DND-41 (cell line): ENCODE results near the gene HADHA.

Experiments used
- ATAC-seq: fragments of 200-7000 bp; cut with Tn5 transposase; 3 replicates; pipeline ENCODE4 v1.9.1; 2021; ENCODE audit warnings: low read depth; ENCODE audit not compliant: insufficient read depth
- DNase-seq: peaks from one replicate; pipeline ENCODE4 v3.0.0-alpha.2; 2020
- H2AFZ ChIP-seq: 2 replicates; pipeline ENCODE4 v1.6.0; 2012; ENCODE audit warnings: low read depth, low read length
- H3K27ac ChIP-seq: 2 replicates; pipeline ENCODE4 v1.5.1; 2012; ENCODE audit warnings: low read length, inconsistent platforms
- H3K27me3 ChIP-seq: fragments of 200-600 bp; sonication (generic); 2 replicates; pipeline ENCODE4 v1.6.0; 2012; ENCODE audit warnings: low read length, mild to moderate bottlenecking, inconsistent platforms; ENCODE audit not compliant: insufficient read depth, poor library complexity
- H3K36me3 ChIP-seq: 2 replicates; pipeline ENCODE4 v1.5.1; 2012; ENCODE audit warnings: low read length, inconsistent platforms; ENCODE audit not compliant: insufficient read depth
- H3K4me1 ChIP-seq: 2 replicates; pipeline ENCODE4 v1.5.1; 2012; ENCODE audit warnings: mild to moderate bottlenecking, low read length; ENCODE audit not compliant: insufficient read depth
- H3K4me2 ChIP-seq: 2 replicates; pipeline ENCODE4 v1.6.0; 2012; ENCODE audit warnings: mild to moderate bottlenecking, moderate library complexity, low read length, inconsistent platforms; ENCODE audit not compliant: insufficient read depth
- H3K4me3 ChIP-seq, 2 experiments: fragments of 200-600 bp in 1 of 2; shearing (Covaris generic) in 1 of 2; 2 replicates each; pipeline ENCODE4 v1.5.1; 2012 to 2016; ENCODE audit warnings: inconsistent platforms in 2 of 2, low read length in 2 of 2, mild to moderate bottlenecking in 2 of 2, low read depth in 1 of 2, moderate library complexity in 1 of 2
- H3K79me2 ChIP-seq: 2 replicates; pipeline ENCODE4 v1.6.0; 2012; ENCODE audit warnings: low read length, inconsistent platforms; ENCODE audit not compliant: insufficient read depth
- H3K9ac ChIP-seq: 2 replicates; pipeline ENCODE4 v1.6.0; 2012; ENCODE audit warnings: low read depth, mild to moderate bottlenecking, inconsistent platforms, low read length, moderate library complexity
- H3K9me3 ChIP-seq: 2 replicates; pipeline ENCODE4 v1.5.1; 2012; ENCODE audit warnings: low read length, moderate library complexity, mild to moderate bottlenecking, inconsistent platforms; ENCODE audit not compliant: insufficient read depth, severe bottlenecking
- H4K20me1 ChIP-seq: 2 replicates; pipeline ENCODE4 v1.6.0; 2012; ENCODE audit warnings: low read length; ENCODE audit not compliant: insufficient read depth
- EZH2 ChIP-seq: IDR thresholded peaks from 3 replicates; pipeline ENCODE4 v1.6.1; 2012; ENCODE audit warnings: borderline replicate concordance, low read depth, mild to moderate bottlenecking, moderate library complexity, low read length, inconsistent platforms; ENCODE audit not compliant: severe bottlenecking
- TF ChIP-seq, protein P1 (sequence below): IDR thresholded peaks from 2 replicates; pipeline ENCODE4 v1.5.1; 2012; ENCODE audit warnings: borderline replicate concordance, low read length, moderate library complexity, mild to moderate bottlenecking; ENCODE audit not compliant: poor library complexity, severe bottlenecking; ENCODE audit errors: extremely low read depth

HADHA gene

DNA sequence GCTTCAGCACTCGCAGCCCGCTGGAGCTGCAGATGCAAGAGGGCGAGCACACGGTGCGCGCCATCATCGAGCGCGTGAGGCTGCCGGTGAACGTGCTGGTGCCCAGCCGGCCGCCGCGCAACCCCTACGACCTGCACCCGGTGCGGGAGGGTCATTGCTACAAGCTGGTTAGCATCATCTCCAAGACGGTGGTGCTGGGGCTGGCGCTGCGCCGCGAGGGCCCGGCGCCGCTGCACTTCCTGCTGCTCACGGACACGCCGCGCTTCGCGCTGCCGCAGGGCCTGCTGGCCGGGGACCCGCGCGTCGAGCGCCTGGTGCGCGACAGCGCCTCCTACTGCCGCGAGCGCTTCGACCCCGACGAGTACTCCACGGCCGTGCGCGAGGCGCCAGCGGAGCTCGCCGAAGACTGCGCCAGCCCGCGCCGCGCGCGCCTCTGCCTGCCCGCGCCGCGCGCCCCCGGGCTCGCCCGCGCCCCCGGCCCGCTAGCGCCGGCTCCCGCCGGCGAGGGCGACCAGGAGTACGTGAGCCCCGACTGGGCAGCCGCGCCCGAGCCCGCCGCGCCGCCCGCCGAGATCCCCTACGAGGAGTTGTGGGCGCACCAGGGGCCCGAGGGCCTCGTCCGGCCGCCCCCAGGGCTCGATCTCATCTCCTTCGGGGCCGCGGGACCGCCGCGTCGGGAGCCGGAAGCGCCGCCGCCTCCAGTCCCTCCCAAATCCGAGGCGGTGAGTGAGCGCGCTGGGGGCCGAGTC lies 59.7 kb downstream of the HADHA start:
- Histone ChIP-seq H2AFZ (no peak overlapping the region), H3K79me2 (no peaks in the 10 kb centered on the region), H4K20me1 (no peaks in the 10 kb centered on the region; the same call in 1 of the 2 replicates), H3K9me3 (no peaks in the 10 kb centered on the region), H3K9ac (no peak overlapping the region), H3K36me3 (no peaks in the 10 kb centered on the region), H3K27ac (no peak overlapping the region), H3K4me2 (no peak overlapping the region), H3K27me3 (no peaks in the 10 kb centered on the region), H3K4me1 (no peaks in the 10 kb centered on the region), H3K4me3 (no peak overlapping the region)
- ATAC-seq, result no peak
- TF ChIP-seq EZH2, result no peak
- TF ChIP-seq, protein P1, sequence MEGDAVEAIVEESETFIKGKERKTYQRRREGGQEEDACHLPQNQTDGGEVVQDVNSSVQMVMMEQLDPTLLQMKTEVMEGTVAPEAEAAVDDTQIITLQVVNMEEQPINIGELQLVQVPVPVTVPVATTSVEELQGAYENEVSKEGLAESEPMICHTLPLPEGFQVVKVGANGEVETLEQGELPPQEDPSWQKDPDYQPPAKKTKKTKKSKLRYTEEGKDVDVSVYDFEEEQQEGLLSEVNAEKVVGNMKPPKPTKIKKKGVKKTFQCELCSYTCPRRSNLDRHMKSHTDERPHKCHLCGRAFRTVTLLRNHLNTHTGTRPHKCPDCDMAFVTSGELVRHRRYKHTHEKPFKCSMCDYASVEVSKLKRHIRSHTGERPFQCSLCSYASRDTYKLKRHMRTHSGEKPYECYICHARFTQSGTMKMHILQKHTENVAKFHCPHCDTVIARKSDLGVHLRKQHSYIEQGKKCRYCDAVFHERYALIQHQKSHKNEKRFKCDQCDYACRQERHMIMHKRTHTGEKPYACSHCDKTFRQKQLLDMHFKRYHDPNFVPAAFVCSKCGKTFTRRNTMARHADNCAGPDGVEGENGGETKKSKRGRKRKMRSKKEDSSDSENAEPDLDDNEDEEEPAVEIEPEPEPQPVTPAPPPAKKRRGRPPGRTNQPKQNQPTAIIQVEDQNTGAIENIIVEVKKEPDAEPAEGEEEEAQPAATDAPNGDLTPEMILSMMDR, result no peak
- no peak for DNase-seq

DNA sequence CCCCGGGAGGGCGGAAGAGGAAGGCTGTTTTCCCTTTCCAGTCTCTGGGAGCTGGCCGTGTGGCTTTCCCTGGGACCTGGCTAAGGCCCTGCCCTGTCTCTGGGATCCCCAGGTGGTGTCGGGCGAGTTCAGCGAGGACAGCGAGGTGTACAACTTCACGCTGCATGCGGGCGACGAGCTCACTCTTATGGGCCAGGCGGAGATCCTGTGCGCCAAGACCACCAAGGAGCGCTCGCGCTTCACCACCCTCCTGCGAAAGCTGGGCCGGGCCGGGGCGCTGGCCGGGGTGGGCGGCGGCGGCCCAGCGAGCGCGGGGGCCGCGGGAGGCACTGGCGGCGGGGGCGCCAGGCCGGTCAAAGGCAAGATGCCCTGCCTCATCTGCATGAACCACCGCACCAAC lies 60.3 kb downstream of the HADHA start:
- H4K20me1 ChIP-seq, result no peaks in the 10 kb centered on the region; the same call in 1 of the 2 replicates
- H3K4me2 ChIP-seq, result no peak overlapping the region
- no peaks in the 10 kb centered on the region for H3K27me3 ChIP-seq
- H3K4me3 ChIP-seq, result no peak overlapping the region
- H3K27ac ChIP-seq, result no peak overlapping the region
- no peak for TF ChIP-seq EZH2
- TF ChIP-seq, protein P1, result no peak
- peaks cover 3% of the 10 kb centered on the region for H3K4me1 ChIP-seq
- H3K36me3 ChIP-seq, result no peaks in the 10 kb centered on the region
- no peak overlapping the region for H3K9ac ChIP-seq
- no peaks in the 10 kb centered on the region for H3K9me3 ChIP-seq
- no peak overlapping the region for H2AFZ ChIP-seq
- H3K79me2 ChIP-seq, result no peaks in the 10 kb centered on the region
- DNase-seq (no peak), ATAC-seq (no peak)

DNA sequence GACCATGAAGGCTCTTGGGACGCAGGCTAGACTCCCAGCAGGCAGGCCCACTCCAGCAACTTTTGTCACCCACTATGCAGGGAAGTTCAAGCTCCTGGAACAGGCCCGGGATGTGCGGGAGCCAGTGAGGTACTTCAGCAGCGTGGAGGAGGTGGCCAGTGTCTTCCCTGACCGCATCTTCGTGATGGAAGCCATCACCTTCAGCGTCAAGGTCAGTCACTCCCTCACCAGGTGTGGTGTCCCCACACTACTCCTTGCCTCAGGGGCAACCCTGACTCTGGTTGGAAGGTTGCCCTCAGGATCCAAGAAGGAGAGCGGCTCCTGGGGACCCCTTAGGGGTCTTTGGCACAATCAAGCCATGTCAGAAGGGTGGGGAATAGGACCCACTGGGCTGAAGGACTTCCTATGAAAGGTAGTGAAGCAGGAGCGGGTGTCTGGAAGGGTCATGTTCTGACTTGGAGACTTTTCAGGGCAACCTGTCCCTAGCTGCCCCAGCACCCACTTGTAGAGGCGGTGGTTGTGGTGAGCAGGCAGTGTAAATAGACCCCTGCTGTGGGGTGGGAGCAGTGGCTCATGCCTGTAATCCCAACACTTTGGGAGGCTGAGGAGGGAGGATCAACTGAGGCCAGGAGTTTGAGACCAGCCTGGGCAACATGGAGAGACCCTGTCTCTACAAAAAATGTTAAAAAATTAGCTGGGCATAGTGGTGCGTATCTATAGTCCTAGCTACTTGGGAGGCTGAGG lies 61.4 kb downstream of the HADHA start:
- H3K4me3 ChIP-seq, result no peak overlapping the region
- no peak for TF ChIP-seq EZH2
- TF ChIP-seq, protein P1, result no peak
- H3K79me2 ChIP-seq, result no peaks in the 10 kb centered on the region
- H3K4me1 ChIP-seq, result peaks cover 10% of the 10 kb centered on the region
- H3K4me2 ChIP-seq, result no peak overlapping the region
- H2AFZ ChIP-seq, result no peak overlapping the region
- no peak for DNase-seq
- no peak overlapping the region for H3K9ac ChIP-seq
- no peaks in the 10 kb centered on the region for H3K36me3 ChIP-seq
- no peaks in the 10 kb centered on the region for H3K9me3 ChIP-seq
- no peaks in the 10 kb centered on the region for H3K27me3 ChIP-seq
- ATAC-seq, result no peak
- H4K20me1 ChIP-seq, result no peaks in the 10 kb centered on the region; the same call in 1 of the 2 replicates
- no peak overlapping the region for H3K27ac ChIP-seq
